ENCODE data around the gene TTI1. TPM values are rescaled to one million over a fixed set of nuclear protein-coding genes. Genes with fewer than 3 reads are reported as not detected.

TTI1 gene
- total RNA-seq, 1 experiment from 2014 or later = 26.9 TPM

DNA sequence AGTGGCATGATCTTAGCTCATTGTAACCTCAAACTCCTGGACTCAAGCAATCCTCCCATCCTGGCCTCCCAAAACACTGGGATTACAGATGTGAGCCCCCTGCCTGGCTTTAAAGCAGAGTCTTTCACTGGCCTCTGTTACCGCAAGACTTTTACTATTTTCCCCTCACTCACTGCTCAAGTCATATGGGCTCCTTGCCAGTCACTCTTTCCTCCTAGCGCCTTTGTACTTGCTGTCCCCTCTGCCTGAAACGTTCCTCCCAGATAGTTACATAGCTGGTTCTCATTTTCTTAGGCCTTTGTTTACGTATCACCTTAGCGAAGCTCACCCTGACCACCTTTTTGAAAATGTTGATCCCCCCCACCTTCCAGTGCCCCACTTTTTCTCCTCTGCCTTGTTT, 29.6 kb upstream of the TTI1 start (continued):
- TF ChIP-seq EZH2 (IDR thresholded peaks at IDR 0.05) = no peak
- TF ChIP-seq, protein P1, sequence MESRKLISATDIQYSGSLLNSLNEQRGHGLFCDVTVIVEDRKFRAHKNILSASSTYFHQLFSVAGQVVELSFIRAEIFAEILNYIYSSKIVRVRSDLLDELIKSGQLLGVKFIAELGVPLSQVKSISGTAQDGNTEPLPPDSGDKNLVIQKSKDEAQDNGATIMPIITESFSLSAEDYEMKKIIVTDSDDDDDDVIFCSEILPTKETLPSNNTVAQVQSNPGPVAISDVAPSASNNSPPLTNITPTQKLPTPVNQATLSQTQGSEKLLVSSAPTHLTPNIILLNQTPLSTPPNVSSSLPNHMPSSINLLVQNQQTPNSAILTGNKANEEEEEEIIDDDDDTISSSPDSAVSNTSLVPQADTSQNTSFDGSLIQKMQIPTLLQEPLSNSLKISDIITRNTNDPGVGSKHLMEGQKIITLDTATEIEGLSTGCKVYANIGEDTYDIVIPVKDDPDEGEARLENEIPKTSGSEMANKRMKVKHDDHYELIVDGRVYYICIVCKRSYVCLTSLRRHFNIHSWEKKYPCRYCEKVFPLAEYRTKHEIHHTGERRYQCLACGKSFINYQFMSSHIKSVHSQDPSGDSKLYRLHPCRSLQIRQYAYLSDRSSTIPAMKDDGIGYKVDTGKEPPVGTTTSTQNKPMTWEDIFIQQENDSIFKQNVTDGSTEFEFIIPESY (IDR thresholded peaks at IDR 0.05; ENCODE audit: extremely low read depth, insufficient replicate concordance, low read length) = no peak

DNA sequence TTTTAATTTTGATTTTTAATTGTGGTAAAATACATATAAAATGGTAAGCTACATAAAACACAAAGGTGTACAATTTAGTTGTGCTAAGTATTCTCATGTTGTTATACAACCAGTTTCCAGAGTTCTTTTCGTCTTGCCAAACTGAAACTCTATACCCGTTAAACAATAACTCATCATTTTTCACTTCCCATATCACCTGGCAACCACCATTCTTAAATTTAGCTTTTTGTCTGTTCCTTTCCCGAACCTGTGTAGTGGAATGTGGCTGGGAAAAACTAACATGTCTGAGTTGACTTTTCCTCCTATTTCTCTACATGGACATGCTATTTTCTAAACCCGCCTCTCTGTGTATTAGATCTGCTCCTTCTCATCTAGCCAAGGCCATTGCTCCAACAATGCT, 27.9 kb upstream of the TTI1 start:
- Histone ChIP-seq H3K4me1 (ENCODE audit: control insufficient read depth in 1 of 2, insufficient read depth in 2 of 2, low read length in 2 of 2) (no peaks in the 10 kb centered on the region), H3K27ac (ENCODE audit: low read depth, low read length) (no peak overlapping the region), H3K9ac (ENCODE audit: low read length) (no peak overlapping the region), H3K9me3 (ENCODE audit: control insufficient read depth in 1 of 2, insufficient read depth in 1 of 2, low read depth in 1 of 2, low read length in 2 of 2) (no peaks in the 10 kb centered on the region), H3K4me2 (ENCODE audit: low read length) (no peak overlapping the region), H3K9me2 (ENCODE audit: insufficient read depth) (no peaks in the 10 kb centered on the region), H4K20me1 (ENCODE audit: insufficient read depth) (no peaks in the 10 kb centered on the region), H3K79me2 (ENCODE audit: insufficient read depth, low read length) (no peaks in the 10 kb centered on the region; the same call in 1 of the 2 replicates), H3K4me3 (replicated peaks in 1 of 2; ENCODE audit: low read depth in 1 of 2, low read length in 2 of 2) (no peak overlapping the region), H3K36me3 (ENCODE audit: control insufficient read depth in 1 of 2, insufficient read depth in 2 of 2, low read length in 2 of 2) (peaks cover 46 to 51% of the 10 kb centered on the region in 2 experiments), H3K27me3 (ENCODE audit: insufficient read depth, low read length) (no peaks in the 10 kb centered on the region), H2AFZ (ENCODE audit: low read depth, low read length, poor library complexity, severe bottlenecking) (no peak overlapping the region)
- POLR2A ChIA-PET = no interaction called here
- ATAC-seq (no peak), DNase-seq (ENCODE audit: low read depth, low spot score) (no peak)
- BruUV-seq (replicated peaks) = no TSS peak
- TF ChIP-seq EGR1 (IDR thresholded peaks at IDR 0.05; ENCODE audit: low read depth) (no peak), FOSL1 (IDR thresholded peaks at IDR 0.05; ENCODE audit: low read depth) (no peak), POLR2AphosphoS5 (IDR thresholded peaks at IDR 0.05; ENCODE audit: low read depth, low read length) (no peak), YY1 (IDR thresholded peaks at IDR 0.05; ENCODE audit: extremely low read depth, insufficient replicate concordance, low read depth, low read length) (no peak), SIN3A (IDR thresholded peaks at IDR 0.05; ENCODE audit: low read depth) (no peak), TCF7L2 (IDR thresholded peaks at IDR 0.05; ENCODE audit: borderline replicate concordance, extremely low read depth, insufficient read depth, insufficient read length) (no peak), ZFX (IDR thresholded peaks at IDR 0.05) (no peak), CBX3 (IDR thresholded peaks at IDR 0.05; ENCODE audit: low read depth) (no peak), SRF (IDR thresholded peaks at IDR 0.05; ENCODE audit: low read depth) (no peak), EZH2 (IDR thresholded peaks at IDR 0.05) (no peak), CEBPB (IDR thresholded peaks at IDR 0.05; ENCODE audit: low read depth) (no peak)
- TF ChIP-seq, protein P1 (IDR thresholded peaks at IDR 0.05; ENCODE audit: extremely low read depth, insufficient replicate concordance, low read length) = no peak
- TF ChIP-seq, protein P2, sequence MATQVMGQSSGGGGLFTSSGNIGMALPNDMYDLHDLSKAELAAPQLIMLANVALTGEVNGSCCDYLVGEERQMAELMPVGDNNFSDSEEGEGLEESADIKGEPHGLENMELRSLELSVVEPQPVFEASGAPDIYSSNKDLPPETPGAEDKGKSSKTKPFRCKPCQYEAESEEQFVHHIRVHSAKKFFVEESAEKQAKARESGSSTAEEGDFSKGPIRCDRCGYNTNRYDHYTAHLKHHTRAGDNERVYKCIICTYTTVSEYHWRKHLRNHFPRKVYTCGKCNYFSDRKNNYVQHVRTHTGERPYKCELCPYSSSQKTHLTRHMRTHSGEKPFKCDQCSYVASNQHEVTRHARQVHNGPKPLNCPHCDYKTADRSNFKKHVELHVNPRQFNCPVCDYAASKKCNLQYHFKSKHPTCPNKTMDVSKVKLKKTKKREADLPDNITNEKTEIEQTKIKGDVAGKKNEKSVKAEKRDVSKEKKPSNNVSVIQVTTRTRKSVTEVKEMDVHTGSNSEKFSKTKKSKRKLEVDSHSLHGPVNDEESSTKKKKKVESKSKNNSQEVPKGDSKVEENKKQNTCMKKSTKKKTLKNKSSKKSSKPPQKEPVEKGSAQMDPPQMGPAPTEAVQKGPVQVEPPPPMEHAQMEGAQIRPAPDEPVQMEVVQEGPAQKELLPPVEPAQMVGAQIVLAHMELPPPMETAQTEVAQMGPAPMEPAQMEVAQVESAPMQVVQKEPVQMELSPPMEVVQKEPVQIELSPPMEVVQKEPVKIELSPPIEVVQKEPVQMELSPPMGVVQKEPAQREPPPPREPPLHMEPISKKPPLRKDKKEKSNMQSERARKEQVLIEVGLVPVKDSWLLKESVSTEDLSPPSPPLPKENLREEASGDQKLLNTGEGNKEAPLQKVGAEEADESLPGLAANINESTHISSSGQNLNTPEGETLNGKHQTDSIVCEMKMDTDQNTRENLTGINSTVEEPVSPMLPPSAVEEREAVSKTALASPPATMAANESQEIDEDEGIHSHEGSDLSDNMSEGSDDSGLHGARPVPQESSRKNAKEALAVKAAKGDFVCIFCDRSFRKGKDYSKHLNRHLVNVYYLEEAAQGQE (IDR thresholded peaks at IDR 0.05; ENCODE audit: low read depth) = no peak
- TF ChIP-seq, protein P3, sequence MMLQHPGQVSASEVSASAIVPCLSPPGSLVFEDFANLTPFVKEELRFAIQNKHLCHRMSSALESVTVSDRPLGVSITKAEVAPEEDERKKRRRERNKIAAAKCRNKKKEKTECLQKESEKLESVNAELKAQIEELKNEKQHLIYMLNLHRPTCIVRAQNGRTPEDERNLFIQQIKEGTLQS (IDR thresholded peaks at IDR 0.05) = no peak
- CTCF ChIA-PET = interaction anchor here (1.9 kb wide), 1 partner anchor 160 kb away, joined by 10 read pairs; no protein-coding TSS in a partner anchor
- intact Hi-C loops (cut with micrococcal nuclease) = no loop called here
- RAD21 ChIA-PET (ENCODE audit: low non-redundant PET in 1 of 2, low total read pairs in 2 of 2, uncharacterized antibody in 2 of 2, unreplicated experiment in 2 of 2) = no interaction called here
